SK-N-MC (cell line): ENCODE results near the gene GNAS.

Experiments used
- EZH2 ChIP-seq: fragments of 200-600 bp; sonication (generic); IDR thresholded peaks from one replicate; pipeline ENCODE4 v1.6.1; 2017; ENCODE audit warnings: antibody characterized with exemption
- FOXP2 ChIP-seq: optimal IDR thresholded peaks from 2 replicates; pipeline ENCODE3; 2011; ENCODE audit warnings: mild to moderate bottlenecking, moderate library complexity; ENCODE audit not compliant: insufficient read depth; ENCODE audit errors: extremely low read length, control extremely low read depth
- POLR2AphosphoS5 ChIP-seq: IDR thresholded peaks from 2 replicates; pipeline ENCODE4 v1.6.1; 2012; ENCODE audit warnings: mild to moderate bottlenecking, low read depth, low read length, borderline replicate concordance

- TF ChIP-seq EZH2 (no peak), POLR2AphosphoS5 (no peak), FOXP2 (no peak)
These were observed 17.3 kb upstream of the GNAS start for GRCh38 chr20:58835231-58835630.
